Bronchial epithelial cell (primary cell): ENCODE data around the gene SHC3. TPM values are rescaled to one million over a fixed set of nuclear protein-coding genes. Genes with fewer than 3 reads are reported as not detected.

Source experiments
- DNase-seq: peaks from one replicate; pipeline ENCODE4 v3.0.0-alpha.2; 2010; ENCODE audit warnings: low read depth
- FAIRE-seq: peaks from 2 replicates; lab custom pipeline; 2011; peaks lifted over from hg19 to GRCh38; lab: Jason Lieb, UNC
- H3K27me3 ChIP-seq: 2 replicates; pipeline ENCODE4 v1.5.1; 2011; ENCODE audit warnings: low read length; ENCODE audit not compliant: control insufficient read depth, insufficient read depth
- H3K36me3 ChIP-seq: 2 replicates; pipeline ENCODE4 v1.5.1; 2011; ENCODE audit warnings: low read length; ENCODE audit not compliant: control insufficient read depth, insufficient read depth
- H3K4me3 ChIP-seq: 2 replicates; pipeline ENCODE4 v1.5.1; 2011; ENCODE audit warnings: mild to moderate bottlenecking, low read depth, low read length, control low read depth
- CTCF ChIP-seq: IDR thresholded peaks from 2 replicates; pipeline ENCODE4 v1.5.1; 2011; ENCODE audit warnings: mild to moderate bottlenecking, moderate library complexity, low read length, control low read depth, inconsistent platforms; ENCODE audit not compliant: insufficient read depth, severe bottlenecking
- total RNA-seq: library from RNA; depleted of rRNA; stranded (reverse); fragments of >200 nt; gene quantifications from 2 replicates; pipeline ENCODE4 v1.2.1, GENCODE V29; 2014

SHC3 gene
- total RNA-seq, 1 donor from 2014 or later, result 0.26 TPM

- H3K27me3 ChIP-seq, result no peaks in the 10 kb centered on the region
- no peaks in the 10 kb centered on the region for H3K36me3 ChIP-seq
- no peak for FAIRE-seq
- no peak overlapping the region for H3K4me3 ChIP-seq
- no peak for DNase-seq
- no peak for TF ChIP-seq CTCF
These were observed 168.0 kb downstream of the SHC3 start for GRCh38 chr9:89010526-89011111.

- Histone ChIP-seq H3K4me3 (no peak overlapping the region), H3K27me3 (no peaks in the 10 kb centered on the region), H3K36me3 (no peaks in the 10 kb centered on the region)
- TF ChIP-seq CTCF, result no peak
- no peak for DNase-seq
- FAIRE-seq, result no peak
These were observed 168.6 kb downstream of the SHC3 start for GRCh38 chr9:89010056-89010455.

GRCh38 chr9:89009546-89009840 is 169.1 kb downstream of the SHC3 start:
- FAIRE-seq (no peak), DNase-seq (no peak)
- no peak for TF ChIP-seq CTCF
- H3K4me3 ChIP-seq, result no peak overlapping the region
- no peaks in the 10 kb centered on the region for H3K36me3 ChIP-seq
- no peaks in the 10 kb centered on the region for H3K27me3 ChIP-seq

GRCh38 chr9:89008744-89009545 is 169.7 kb downstream of the SHC3 start:
- FAIRE-seq, result no peak
- Histone ChIP-seq H3K4me3 (no peak overlapping the region), H3K36me3 (no peaks in the 10 kb centered on the region), H3K27me3 (no peaks in the 10 kb centered on the region)
- no peak for TF ChIP-seq CTCF
- DNase-seq, result no peak

- H3K27me3 ChIP-seq, result no peaks in the 10 kb centered on the region
- TF ChIP-seq CTCF, result no peak
- H3K4me3 ChIP-seq, result no peak overlapping the region
- FAIRE-seq (no peak), DNase-seq (no peak)
- H3K36me3 ChIP-seq, result no peaks in the 10 kb centered on the region
These were observed 170.4 kb downstream of the SHC3 start for GRCh38 chr9:89008055-89008743.
